Superior temporal gyrus (tissue), 1 donor: ENCODE results near the gene FBXL13.
"Not testable (repeated sequence)": the region's sequence is repeated elsewhere in the genome, so short reads cannot be mapped to it uniquely, and the experiment has no call there.

Experiments used
- DNase-seq: peaks from one replicate; pipeline ENCODE4 v3.0.0-alpha.2; 2016; ENCODE audit errors: extremely low spot score

The FBXL13 gene

GRCh38 chr7:102935450-102936115 is 139.0 kb downstream of the FBXL13 start:
- DNase-seq, result no peak

GRCh38 chr7:102934701-102935100 is 139.9 kb downstream of the FBXL13 start:
- peak; percentile 7 for DNase-seq

GRCh38 chr7:102934239-102934638 is 140.4 kb downstream of the FBXL13 start:
- no peak for DNase-seq

GRCh38 chr7:102933763-102934162 is 140.8 kb downstream of the FBXL13 start:
- DNase-seq, result peak; percentile 17

- DNase-seq, result peak; percentile 9
Measured at GRCh38 chr7:102931757-102932156, 142.8 kb downstream of the FBXL13 start.

- DNase-seq, result no peak
Measured at GRCh38 chr7:102927312-102927933, 147.2 kb downstream of the FBXL13 start.

- no peak for DNase-seq
Measured at GRCh38 chr7:102926783-102927140, 147.8 kb downstream of the FBXL13 start.

- no peak for DNase-seq
Measured at GRCh38 chr7:102925976-102926782, 148.4 kb downstream of the FBXL13 start.

- DNase-seq, result no peak
Measured at GRCh38 chr7:102918845-102919244, 155.8 kb downstream of the FBXL13 start.

GRCh38 chr7:102917436-102918353 is 156.9 kb downstream of the FBXL13 start:
- DNase-seq, result no peak

- DNase-seq, result no peak
Measured at GRCh38 chr7:102916881-102917280, 157.7 kb downstream of the FBXL13 start.

GRCh38 chr7:102916426-102916825 is 158.2 kb downstream of the FBXL13 start:
- DNase-seq, result no peak

GRCh38 chr7:102914585-102914984 is 160.0 kb downstream of the FBXL13 start:
- peak; percentile 3 for DNase-seq

- DNase-seq, result peak; percentile 2
Measured at GRCh38 chr7:102913826-102914225, 160.8 kb downstream of the FBXL13 start.

- DNase-seq, result no peak
Measured at GRCh38 chr7:102912742-102913141, 161.9 kb downstream of the FBXL13 start, which contains the start of gene LRRC17. Gene LRRC17, plus strand, starts transcription at chr7:102913000. Its CDS starts 20,914 bp downstream, at chr7:102933914.

- DNase-seq, result no peak
Measured at GRCh38 chr7:102908676-102909075, 165.9 kb downstream of the FBXL13 start.

- not testable (repeated sequence) for DNase-seq
Measured at GRCh38 chr7:102903576-102903975, 171.0 kb downstream of the FBXL13 start.

- DNase-seq, result not testable (repeated sequence)
Measured at GRCh38 chr7:102902052-102902451, 172.5 kb downstream of the FBXL13 start.

GRCh38 chr7:102898532-102898859 is 176.1 kb downstream of the FBXL13 start:
- DNase-seq, result no peak

GRCh38 chr7:102897856-102898531 is 176.6 kb downstream of the FBXL13 start:
- no peak for DNase-seq

GRCh38 chr7:102897211-102897631 is 177.4 kb downstream of the FBXL13 start:
- no peak for DNase-seq
